ENCODE data around the gene FER.

The FER gene

GRCh38 chr5:109126481-109126880 lies 378.8 kb downstream of the FER start:
- no peak for DNase-seq (ENCODE audit: low spot score)
- in situ Hi-C loops (cut with MboI; ENCODE audit: low pct_unique_long_range_greater_than_20kb, low sequenced_read_pairs, unreplicated experiment) = no loop called here
- no peak for TF ChIP-seq CTCF (IDR thresholded peaks at IDR 0.05; ENCODE audit: extremely low read depth, insufficient read depth, missing control alignments)

- DNase-seq (ENCODE audit: low spot score) = no peak
- TF ChIP-seq CTCF (IDR thresholded peaks at IDR 0.05; ENCODE audit: extremely low read depth, insufficient read depth, missing control alignments) = no peak
- in situ Hi-C loops (cut with MboI; ENCODE audit: low pct_unique_long_range_greater_than_20kb, low sequenced_read_pairs, unreplicated experiment) = no loop called here
Observed at GRCh38 chr5:109136906-109137305, 389.2 kb downstream of the FER start.

DNA sequence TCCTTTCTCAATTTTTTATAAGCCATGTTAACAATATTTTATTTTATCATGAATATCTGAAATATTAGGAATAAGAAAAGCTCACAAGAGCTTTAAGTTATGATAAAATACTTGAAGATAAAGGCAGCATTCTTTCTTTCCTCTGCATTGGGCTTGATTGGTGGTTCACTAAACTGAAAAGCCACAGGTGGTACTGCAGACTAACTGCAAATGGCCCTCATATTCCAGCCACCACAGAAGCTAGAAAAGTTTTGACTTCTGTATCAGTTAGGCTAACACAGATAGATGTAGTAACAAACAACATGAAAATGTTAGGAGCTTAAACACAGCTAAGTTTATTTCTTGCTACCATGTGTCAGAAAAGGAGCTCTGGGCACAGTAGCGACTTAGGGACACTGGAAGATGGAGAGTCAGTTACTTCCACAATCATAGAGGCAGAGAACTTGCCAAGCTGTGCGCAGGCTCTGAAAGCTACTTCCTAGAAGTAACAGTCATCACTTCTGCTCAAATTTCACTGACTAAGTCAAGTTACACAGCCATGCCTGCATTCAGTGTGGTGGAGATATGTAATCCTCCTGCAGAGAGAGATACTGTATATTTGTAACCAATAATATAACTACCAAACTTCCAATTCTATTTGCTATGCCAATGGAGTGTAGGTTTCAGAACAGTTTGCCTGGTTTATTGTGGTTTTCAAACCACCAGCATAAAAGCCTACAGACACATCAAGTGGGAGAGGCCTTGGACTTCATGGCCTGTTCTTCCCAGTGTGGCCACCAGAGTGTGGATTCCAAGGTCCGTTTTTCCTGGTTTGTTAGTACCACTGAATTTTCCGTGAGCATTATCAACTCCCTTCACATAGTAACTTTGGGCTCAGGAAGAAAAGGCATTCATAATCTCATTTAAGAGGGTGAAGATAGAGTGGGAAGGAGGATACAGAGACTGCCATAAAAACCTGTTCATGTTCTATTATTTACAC lies 393.8 kb downstream of the FER start:
- DNase-seq (ENCODE audit: low spot score) = no peak
- in situ Hi-C loops (cut with MboI; ENCODE audit: low pct_unique_long_range_greater_than_20kb, low sequenced_read_pairs, unreplicated experiment) = no loop called here
- no peak for TF ChIP-seq CTCF (IDR thresholded peaks at IDR 0.05; ENCODE audit: extremely low read depth, insufficient read depth, missing control alignments)

- TF ChIP-seq CTCF (IDR thresholded peaks at IDR 0.05; ENCODE audit: extremely low read depth, insufficient read depth, missing control alignments) = no peak
- in situ Hi-C loops (cut with MboI; ENCODE audit: low pct_unique_long_range_greater_than_20kb, low sequenced_read_pairs, unreplicated experiment) = no loop called here
- no peak for DNase-seq (ENCODE audit: low spot score)
Observed at GRCh38 chr5:109143031-109143430, 395.3 kb downstream of the FER start.

DNA sequence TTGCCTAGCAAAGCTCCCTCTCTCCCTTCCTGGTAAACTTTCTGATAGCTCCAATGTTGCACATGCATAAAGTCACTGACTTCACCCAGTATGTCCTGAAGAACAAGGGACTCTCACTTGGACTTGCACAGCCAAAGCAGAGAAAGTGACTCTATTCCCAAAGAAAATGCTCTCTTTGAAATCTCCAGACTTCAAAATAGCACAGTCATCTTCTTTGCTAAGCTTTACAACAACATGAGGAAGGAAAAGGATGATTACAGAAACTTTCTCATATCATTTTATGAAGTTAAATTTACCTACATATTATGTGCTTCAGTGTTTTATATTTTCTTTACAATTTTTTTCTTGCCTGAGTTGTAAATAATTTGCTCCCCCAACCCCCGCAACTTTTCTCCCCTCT lies 397.4 kb downstream of the FER start:
- DNase-seq (ENCODE audit: low spot score) = no peak
- in situ Hi-C loops (cut with MboI; ENCODE audit: low pct_unique_long_range_greater_than_20kb, low sequenced_read_pairs, unreplicated experiment) = no loop called here
- TF ChIP-seq CTCF (IDR thresholded peaks at IDR 0.05; ENCODE audit: extremely low read depth, insufficient read depth, missing control alignments) = no peak

DNA sequence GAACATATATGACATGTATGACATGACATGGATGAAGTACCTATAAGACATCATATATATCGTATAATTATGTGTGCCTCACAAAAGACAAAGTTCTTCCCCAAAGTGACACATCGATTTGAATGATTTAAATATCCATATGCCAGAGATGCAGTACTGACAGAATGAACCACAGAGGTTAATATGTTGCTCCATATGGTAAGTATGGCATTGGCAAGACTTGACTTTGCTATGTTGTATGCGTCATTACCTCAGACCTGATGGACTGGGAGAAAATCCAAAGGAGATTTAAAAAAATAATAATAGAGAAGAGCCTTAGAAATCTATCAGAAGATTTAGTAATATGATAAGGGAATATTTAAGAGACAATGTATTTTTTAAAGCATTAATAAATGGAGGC lies 398.9 kb downstream of the FER start:
- no peak for DNase-seq (ENCODE audit: low spot score)
- in situ Hi-C loops (cut with MboI; ENCODE audit: low pct_unique_long_range_greater_than_20kb, low sequenced_read_pairs, unreplicated experiment) = no loop called here
- no peak for TF ChIP-seq CTCF (IDR thresholded peaks at IDR 0.05; ENCODE audit: extremely low read depth, insufficient read depth, missing control alignments)
